Measurements from ENCODE around the gene USP5.
"Not testable (repeated sequence)": the region's sequence is repeated elsewhere in the genome, so short reads cannot be mapped to it uniquely, and the experiment has no call there.

USP5 gene

DNA sequence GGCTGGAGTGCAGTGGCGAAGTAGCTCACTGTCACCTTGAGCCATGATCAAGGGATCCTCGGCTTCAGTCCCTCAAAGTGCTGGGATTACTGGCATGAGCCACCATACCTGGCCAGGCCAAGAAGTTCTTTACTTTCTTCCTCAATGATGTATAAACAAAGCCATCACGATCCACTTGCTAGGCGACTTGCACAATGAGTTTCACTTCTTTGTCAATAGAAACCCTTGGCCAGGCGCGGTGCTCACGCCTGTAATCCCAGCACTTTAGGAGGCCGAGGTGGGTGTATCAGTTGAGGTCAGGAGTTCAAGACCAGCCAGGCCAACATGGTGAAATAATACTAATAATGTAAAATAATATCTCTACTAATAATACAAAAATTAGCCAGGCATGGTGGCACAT is 35.5 kb downstream of the USP5 start:
- TF ChIP-seq, protein P1, sequence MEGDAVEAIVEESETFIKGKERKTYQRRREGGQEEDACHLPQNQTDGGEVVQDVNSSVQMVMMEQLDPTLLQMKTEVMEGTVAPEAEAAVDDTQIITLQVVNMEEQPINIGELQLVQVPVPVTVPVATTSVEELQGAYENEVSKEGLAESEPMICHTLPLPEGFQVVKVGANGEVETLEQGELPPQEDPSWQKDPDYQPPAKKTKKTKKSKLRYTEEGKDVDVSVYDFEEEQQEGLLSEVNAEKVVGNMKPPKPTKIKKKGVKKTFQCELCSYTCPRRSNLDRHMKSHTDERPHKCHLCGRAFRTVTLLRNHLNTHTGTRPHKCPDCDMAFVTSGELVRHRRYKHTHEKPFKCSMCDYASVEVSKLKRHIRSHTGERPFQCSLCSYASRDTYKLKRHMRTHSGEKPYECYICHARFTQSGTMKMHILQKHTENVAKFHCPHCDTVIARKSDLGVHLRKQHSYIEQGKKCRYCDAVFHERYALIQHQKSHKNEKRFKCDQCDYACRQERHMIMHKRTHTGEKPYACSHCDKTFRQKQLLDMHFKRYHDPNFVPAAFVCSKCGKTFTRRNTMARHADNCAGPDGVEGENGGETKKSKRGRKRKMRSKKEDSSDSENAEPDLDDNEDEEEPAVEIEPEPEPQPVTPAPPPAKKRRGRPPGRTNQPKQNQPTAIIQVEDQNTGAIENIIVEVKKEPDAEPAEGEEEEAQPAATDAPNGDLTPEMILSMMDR (conservative IDR thresholded peaks at IDR 0.05; ENCODE audit: low read depth, low read length), result no peak
- DNase-seq (ENCODE audit: low read depth), result no peak
- H3K4me3 ChIP-seq (ENCODE audit: low read length), result no peak overlapping the region

DNA sequence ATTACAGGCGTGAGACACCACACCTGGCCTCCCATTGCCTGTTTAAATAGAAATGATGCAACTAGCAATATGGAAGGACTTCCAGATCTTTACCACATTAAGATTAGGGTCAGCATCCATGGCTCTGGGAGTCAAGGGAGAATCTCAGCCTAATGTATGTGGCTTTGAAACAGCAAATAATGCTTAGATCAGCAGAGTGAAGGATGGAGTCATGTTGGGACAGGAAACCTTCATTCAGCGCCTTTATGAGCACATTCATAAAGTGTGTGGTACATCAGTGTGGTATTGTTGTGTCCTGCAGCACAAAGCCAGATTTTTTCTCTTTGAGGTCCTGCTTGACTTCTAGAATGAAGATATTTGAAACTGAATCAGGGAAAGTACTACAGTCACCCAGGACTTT is 36.4 kb downstream of the USP5 start:
- H3K4me3 ChIP-seq (ENCODE audit: low read length), result no peak overlapping the region

DNA sequence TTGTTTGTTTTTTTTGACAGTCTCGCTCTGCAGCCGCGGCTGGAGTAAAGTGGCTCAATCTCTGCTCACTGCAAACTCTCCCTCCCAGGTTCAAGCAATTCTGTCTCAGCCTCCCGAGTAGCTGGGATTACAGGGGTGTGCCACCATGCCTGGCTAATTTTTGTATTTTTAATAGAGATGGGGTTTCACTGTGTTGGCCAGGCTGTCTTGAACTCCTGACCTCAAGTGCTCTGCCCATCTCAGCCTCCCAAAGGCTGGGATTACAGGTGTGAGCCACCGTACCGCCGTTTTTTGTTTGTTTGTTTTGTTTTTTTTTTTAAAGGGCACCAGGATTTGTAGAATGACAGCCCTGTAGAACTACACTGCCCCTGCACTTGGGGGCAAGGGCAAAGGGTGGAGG is 36.8 kb downstream of the USP5 start:
- DNase-seq (ENCODE audit: low read depth), result not testable (repeated sequence)

More for the DNA sequence above, 36.4 kb downstream of the USP5 start:
- DNase-seq (ENCODE audit: low read depth), result no peak
- TF ChIP-seq, protein P1 (conservative IDR thresholded peaks at IDR 0.05; ENCODE audit: low read depth, low read length), result no peak

DNA sequence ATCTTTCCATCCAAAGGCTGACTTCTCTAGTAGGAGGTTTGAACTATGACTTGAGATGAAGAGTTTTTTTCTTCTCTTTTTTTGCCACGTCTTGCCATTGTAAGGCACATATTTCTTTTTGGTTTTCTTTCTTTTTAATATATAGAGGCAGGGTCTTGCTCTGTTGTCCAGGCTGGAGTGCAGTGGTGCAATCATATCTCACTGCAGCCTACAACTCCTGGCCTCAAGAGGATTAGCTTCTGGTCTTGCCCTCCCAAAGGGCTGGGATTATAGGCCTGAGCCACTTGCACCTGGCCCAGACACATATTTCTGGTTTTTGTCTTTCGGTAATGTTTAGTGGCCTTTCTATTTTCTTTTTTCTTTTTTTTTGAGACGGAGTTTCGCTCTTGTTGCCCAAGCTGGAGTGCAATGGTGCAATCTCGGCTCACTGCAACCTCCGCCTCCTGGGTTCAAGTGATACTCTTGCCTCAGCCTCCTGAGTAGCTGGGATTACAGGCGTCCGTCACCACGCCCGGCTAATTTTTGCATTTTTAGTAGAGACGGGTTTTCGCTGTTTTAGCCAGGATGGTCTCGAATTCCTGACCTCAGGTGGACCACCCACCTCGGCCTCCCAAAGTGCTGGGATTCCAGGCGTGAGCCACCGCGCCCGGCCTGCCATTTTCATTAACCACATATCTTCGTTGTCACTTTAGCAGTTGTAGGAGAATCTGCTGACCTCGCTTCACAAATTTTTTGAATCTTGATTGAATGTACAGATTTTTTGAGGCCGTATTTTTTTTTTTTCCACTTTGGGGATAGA is 38.0 kb downstream of the USP5 start:
- DNase-seq (ENCODE audit: low read depth); H3K4me3 ChIP-seq (ENCODE audit: low read length): not testable (repeated sequence)

More for the DNA sequence above, 36.8 kb downstream of the USP5 start:
- H3K4me3 ChIP-seq (ENCODE audit: low read length), result not testable (repeated sequence)

DNA sequence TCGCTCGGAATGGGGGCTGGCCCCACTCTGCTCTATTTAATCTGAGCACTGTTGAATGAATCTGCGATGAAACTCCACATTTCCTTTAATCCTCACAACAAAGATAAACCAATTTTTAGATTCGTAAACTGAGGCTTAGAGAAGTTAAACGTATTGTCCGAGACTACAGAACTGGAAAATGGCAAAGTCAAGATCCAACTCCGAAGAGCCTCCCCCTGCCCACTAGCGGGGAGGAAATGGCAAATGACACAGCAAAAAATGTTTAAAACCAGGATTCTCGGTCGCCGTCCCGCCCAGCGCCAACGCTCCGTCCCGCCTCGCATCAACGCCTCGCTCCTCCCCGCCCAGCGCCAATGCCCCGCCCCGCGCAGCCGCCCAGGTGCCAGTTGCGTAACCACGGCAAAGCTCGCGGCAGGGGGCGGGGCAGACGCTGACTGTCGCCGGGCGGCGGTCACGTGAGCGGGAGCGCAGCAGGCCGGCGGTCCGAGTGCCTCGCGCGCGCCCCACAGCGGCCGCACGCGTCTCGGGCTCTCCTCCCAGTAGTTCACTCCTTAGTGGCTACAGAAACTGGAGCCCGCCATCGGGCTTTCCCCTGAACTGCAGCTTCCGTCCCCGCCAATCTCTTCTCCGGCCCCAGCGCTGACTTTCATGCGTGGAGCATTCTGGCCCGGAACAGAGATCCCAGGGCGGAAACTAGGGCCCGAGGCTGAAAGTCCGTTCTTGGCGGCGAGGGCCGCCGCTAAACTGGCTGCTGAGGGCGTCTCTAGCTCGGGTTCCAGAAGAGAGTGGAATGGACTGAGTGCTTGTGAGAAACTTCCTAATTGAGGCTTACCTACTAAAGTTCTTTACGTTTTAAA is 39.1 kb downstream of the USP5 start:
- DNase-seq (ENCODE audit: low read depth), result peak; percentile 76
- peak overlapping the region; percentile 47 for H3K4me3 ChIP-seq (ENCODE audit: low read length)
- TF ChIP-seq, protein P1 (conservative IDR thresholded peaks at IDR 0.05; ENCODE audit: low read depth, low read length), result peak; percentile 65

DNA sequence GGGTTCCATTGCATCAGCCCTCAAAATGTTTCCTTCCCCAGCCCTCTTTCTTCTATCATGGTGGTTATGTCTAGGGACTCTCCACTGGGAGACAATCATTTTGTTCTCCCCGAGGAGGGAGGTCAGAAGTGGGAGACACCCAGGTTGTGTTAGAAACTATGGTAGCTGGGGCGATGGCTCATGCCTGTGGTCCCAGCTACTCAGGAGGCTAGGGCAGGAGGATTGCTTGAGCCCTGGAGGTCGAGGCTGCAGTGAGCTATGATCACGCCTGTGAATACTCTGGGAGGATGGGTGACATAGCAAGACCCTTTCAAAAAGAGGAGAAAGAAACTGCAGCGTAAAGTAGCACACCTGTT is 39.7 kb downstream of the USP5 start:
- peak overlapping the region; percentile 47 for H3K4me3 ChIP-seq (ENCODE audit: low read length)
- TF ChIP-seq, protein P1 (conservative IDR thresholded peaks at IDR 0.05; ENCODE audit: low read depth, low read length), result no peak
- no peak for DNase-seq (ENCODE audit: low read depth)

DNA sequence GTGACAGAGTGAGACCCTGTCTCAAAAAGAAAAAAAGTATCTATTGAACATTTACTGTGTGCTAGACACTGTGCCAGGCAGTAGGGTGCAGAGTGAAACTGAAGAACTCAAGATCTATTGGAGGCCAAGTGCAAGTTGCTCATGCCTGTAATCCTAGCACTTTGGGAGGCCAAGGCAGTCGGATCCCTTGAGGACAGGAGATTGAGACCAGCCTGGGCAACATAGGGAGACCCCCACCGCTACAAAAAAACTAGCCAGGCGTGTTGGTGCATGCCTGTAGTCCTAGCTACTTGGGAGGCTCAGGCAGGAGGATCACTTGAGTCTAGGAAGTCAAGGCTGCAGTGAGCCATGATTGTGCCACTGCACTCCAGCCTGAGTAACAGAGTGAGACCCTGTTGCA is 40.7 kb downstream of the USP5 start:
- DNase-seq (ENCODE audit: low read depth); H3K4me3 ChIP-seq (ENCODE audit: low read length): not testable (repeated sequence)

DNA sequence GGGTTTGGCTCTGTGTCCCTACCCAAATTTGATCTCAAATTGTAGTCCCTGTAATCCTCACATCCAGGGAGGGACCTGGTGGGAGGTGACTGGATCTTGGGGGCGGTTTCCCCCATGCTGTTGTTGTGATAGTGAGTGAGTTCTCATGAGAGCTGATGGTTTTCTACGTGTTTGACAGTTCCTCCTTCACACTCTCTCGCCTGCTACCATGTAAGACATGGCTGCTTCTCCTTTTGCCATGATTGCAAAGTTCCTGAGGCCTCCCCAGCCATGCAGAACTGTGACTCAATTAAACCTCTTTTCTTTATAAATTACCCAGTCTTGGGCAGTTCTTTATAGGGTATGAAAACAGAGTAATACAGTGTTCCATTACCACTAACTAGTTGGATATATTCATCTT is 42.4 kb downstream of the USP5 start:
- no peak for DNase-seq (ENCODE audit: low read depth)
- TF ChIP-seq, protein P1 (conservative IDR thresholded peaks at IDR 0.05; ENCODE audit: low read depth, low read length), result no peak
- H3K4me3 ChIP-seq (ENCODE audit: low read length), result no peak overlapping the region

All from retinal pigment epithelial cell (primary cell).